VCaP (cell line): ENCODE results near the gene LMNA.

Source experiments
- H3K27ac ChIP-seq: fragments of 450-650 bp; 2 replicates; pipeline ENCODE4 v1.5.1; 2017
- TF ChIP-seq, protein P1 (sequence below): fragments of 450-650 bp; conservative IDR thresholded peaks from 2 replicates; pipeline ENCODE4 v1.5.1; 2017; ENCODE audit warnings: mild to moderate bottlenecking, moderate library complexity

LMNA gene

DNA sequence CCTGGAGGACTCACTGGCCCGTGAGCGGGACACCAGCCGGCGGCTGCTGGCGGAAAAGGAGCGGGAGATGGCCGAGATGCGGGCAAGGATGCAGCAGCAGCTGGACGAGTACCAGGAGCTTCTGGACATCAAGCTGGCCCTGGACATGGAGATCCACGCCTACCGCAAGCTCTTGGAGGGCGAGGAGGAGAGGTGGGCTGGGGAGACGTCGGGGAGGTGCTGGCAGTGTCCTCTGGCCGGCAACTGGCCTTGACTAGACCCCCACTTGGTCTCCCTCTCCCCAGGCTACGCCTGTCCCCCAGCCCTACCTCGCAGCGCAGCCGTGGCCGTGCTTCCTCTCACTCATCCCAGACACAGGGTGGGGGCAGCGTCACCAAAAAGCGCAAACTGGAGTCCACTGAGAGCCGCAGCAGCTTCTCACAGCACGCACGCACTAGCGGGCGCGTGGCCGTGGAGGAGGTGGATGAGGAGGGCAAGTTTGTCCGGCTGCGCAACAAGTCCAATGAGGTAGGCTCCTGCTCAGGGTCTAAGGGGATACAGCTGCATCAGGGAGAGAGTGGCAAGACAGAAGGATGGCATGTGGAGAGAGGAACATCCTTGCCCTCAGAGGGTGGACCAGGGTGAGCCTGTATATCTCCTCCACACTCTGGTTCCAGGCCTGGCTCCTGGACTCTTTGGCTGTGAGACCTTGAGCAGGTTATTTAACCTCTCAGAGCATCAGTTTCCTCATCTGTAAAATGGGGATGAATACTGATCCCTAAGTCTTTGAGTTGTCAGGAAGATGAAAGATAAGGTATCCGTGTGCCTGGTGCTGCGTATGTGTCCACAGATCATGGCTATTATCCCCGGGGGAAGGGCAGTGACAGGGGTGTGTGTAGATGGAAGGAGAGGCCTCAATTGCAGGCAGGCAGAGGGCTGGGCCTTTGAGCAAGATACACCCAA is 21.7 kb downstream of the LMNA start:
- TF ChIP-seq, protein P1, sequence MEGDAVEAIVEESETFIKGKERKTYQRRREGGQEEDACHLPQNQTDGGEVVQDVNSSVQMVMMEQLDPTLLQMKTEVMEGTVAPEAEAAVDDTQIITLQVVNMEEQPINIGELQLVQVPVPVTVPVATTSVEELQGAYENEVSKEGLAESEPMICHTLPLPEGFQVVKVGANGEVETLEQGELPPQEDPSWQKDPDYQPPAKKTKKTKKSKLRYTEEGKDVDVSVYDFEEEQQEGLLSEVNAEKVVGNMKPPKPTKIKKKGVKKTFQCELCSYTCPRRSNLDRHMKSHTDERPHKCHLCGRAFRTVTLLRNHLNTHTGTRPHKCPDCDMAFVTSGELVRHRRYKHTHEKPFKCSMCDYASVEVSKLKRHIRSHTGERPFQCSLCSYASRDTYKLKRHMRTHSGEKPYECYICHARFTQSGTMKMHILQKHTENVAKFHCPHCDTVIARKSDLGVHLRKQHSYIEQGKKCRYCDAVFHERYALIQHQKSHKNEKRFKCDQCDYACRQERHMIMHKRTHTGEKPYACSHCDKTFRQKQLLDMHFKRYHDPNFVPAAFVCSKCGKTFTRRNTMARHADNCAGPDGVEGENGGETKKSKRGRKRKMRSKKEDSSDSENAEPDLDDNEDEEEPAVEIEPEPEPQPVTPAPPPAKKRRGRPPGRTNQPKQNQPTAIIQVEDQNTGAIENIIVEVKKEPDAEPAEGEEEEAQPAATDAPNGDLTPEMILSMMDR, result no peak
- H3K27ac ChIP-seq, result no peak overlapping the region

DNA sequence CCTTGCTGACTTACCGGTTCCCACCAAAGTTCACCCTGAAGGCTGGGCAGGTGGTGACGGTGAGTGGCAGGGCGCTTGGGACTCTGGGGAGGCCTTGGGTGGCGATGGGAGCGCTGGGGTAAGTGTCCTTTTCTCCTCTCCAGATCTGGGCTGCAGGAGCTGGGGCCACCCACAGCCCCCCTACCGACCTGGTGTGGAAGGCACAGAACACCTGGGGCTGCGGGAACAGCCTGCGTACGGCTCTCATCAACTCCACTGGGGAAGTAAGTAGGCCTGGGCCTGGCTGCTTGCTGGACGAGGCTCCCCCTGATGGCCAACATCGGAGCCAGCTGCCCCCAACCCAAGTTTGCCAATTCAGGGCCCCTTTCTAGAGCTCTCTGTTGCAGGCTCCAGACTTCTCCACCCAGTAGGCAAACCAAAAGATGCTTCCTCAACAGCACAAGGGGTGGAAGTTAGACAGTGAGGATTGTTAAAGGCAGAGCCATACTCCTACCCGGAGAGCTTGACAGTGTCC is 22.5 kb downstream of the LMNA start:
- TF ChIP-seq, protein P1, result 0 out of 2 replicates have a peak, but pooled peaks have one; percentile 14
- H3K27ac ChIP-seq, result no peak overlapping the region

DNA sequence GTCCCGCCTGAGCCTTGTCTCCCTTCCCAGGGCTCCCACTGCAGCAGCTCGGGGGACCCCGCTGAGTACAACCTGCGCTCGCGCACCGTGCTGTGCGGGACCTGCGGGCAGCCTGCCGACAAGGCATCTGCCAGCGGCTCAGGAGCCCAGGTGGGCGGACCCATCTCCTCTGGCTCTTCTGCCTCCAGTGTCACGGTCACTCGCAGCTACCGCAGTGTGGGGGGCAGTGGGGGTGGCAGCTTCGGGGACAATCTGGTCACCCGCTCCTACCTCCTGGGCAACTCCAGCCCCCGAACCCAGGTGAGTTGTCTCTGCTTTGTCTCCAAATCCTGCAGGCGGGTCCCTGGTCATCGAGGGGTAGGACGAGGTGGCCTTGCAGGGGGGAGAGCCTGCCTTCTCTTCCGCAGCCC is 24.0 kb downstream of the LMNA start:
- H3K27ac ChIP-seq, result no peak overlapping the region
- TF ChIP-seq, protein P1, result no peak

DNA sequence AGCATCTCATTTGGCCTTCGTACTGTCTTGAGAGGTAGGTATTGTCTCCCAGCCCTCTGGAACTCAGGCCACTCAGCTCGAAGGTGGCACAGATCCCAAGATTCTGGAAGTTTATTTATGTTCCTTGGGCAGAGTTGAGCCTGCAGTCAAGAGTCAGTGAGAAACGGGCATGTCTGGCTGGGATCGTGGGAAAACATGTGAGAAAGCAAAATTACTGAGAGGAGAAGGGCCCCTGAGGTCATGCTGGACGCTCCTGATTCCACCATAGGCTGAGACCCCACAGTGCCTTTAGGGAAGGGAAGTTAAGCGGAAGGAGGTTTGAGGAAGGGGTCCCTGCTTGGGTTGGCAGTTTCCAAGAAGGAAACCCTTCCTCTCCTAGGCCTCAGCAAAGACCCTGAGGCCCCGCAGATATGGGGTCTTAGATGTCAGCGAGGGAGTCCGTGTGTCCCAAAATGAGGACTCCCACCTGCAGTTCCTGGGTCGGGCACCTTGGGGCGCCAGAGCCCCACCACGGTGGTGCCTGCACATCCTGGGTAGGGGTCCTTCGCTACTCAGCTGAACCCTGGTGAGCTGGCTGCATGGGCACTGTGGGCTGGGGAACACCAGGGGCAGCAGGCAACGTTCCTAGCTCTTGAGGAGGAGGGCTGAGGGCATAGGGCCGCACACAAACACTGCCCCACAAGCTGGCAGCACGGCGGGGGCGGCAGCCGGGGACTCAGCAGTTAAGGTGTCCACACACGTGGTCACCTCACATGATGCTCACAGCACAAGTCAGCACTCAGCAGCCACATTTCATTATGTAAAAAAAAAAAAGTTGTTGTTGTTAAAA is 26.6 kb downstream of the LMNA start:
- TF ChIP-seq, protein P1, result peak; percentile 49
- no peak overlapping the region for H3K27ac ChIP-seq

DNA sequence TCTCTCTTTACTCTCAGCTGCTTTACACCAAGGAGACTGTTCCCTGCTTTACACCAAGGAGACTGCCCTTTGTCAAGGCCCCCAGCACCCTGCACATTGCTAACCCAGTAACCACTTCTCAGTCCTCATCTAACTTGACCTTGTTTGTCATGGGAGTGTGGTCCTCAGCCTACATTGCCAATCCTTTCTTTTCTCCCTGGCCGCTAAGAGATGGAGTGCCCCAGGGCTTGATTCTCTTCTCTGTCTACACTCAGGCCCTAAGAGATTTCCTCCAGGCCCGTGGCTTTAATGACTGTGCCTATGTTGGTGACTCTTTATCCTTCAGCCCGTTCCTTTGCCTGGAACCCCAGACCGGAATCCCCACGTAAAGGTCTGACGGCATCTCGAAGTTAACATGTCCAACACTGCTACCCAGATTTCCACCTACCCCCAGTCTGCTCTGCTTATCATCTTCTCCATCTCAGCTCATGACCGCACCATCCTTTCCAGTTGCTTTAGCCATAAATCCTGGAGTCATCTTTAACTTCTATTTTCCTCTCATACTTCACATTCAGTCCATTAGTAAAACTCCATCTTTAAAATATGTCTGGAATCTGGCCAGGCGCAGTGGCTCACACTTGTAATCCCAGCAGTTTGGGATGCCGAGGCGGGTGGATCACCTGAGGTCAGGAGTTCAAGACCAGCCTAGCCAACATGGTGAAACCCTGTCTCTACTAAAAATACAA is 29.4 kb downstream of the LMNA start:
- H3K27ac ChIP-seq, result no peak overlapping the region
- TF ChIP-seq, protein P1, result no peak

DNA sequence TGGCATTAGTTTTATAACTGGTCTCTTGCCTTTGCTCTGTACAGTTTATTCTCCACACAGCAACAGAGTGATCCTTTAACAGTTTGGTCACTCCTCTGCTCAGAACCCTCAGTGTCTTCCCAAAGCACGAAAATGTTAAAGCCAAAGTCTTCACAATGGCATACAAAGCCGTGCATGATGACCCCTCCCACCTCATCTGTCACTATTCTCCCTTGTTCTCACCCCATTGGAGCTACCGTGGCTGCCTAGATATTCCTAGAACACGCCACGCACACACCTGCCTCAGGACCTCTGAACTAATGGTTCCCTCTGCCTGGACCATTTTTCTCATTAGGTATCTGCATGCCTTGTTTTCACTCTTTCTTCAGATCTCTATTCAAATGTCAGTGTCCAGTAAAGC is 30.2 kb downstream of the LMNA start:
- TF ChIP-seq, protein P1, result no peak
- H3K27ac ChIP-seq, result no peak overlapping the region

DNA sequence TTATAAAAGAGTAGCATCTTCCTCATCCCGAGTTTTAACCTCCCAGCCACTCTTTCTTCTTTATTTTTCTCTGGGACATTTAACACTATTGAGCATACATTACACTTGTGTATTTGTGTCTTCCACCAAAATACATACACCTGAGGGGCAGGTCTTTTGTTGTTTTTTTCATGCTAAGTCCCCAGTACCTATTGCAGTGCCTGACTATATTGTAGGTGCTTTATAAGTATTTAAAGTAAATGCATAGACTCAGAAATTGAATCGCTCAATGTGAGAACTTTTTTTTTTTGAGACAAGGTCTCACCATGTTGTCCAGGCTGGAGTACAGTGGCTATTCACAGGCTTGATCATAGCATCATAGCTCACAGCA is 31.1 kb downstream of the LMNA start:
- H3K27ac ChIP-seq, result peak overlapping the region; percentile 37; the same call in 1 of the 2 replicates
- TF ChIP-seq, protein P1, result no peak
